ENCODE measurements around the gene S100A14. TPM values are rescaled to one million over a fixed set of nuclear protein-coding genes. Genes with fewer than 3 reads are reported as not detected.

Gene S100A14
- total RNA-seq, 1 experiment from 2014 or later, result 252 TPM

- peaks cover 20% of the 10 kb centered on the region for H3K79me2 ChIP-seq (ENCODE audit: insufficient read depth, low read length)
- H3K9ac ChIP-seq (ENCODE audit: low read length), result no peak overlapping the region
- no peak overlapping the region; the same call in 1 of the 2 replicates for H3K27ac ChIP-seq (ENCODE audit: low read depth, low read length)
- ATAC-seq, result no peak
- TF ChIP-seq EZH2 (IDR thresholded peaks at IDR 0.05) (no peak), CTCF (IDR thresholded peaks at IDR 0.05 in 2 of 3, conservative IDR thresholded peaks at IDR 0.05 in 1 of 3; ENCODE audit: borderline replicate concordance in 1 of 3, insufficient read depth in 1 of 3, low read depth in 2 of 3, low read length in 2 of 3) (no peak), CEBPB (IDR thresholded peaks at IDR 0.05; ENCODE audit: low read depth) (no peak), EZH2phosphoT487 (IDR thresholded peaks at IDR 0.05; ENCODE audit: borderline replicate concordance) (no peak), JUND (IDR thresholded peaks at IDR 0.05) (no peak), ZFX (IDR thresholded peaks at IDR 0.05) (no peak)
- no peaks in the 10 kb centered on the region for H3K36me3 ChIP-seq (ENCODE audit: control insufficient read depth in 1 of 2, insufficient read depth in 2 of 2, low read length in 2 of 2)
- H3K27me3 ChIP-seq (ENCODE audit: insufficient read depth, low read length), result no peaks in the 10 kb centered on the region
- H3K9me3 ChIP-seq (ENCODE audit: control insufficient read depth in 1 of 2, insufficient read depth in 1 of 2, low read depth in 1 of 2, low read length in 2 of 2), result no peaks in the 10 kb centered on the region
- H3K4me1 ChIP-seq (ENCODE audit: control insufficient read depth in 1 of 2, insufficient read depth in 2 of 2, low read length in 2 of 2), result peaks cover 23 to 42% of the 10 kb centered on the region in 2 experiments
- H3K4me2 ChIP-seq (ENCODE audit: low read length), result no peak overlapping the region
- intact Hi-C loops (cut with micrococcal nuclease), result loop anchor here (5.0 kb wide), 1 partner anchor 277 kb away; no protein-coding TSS in a partner anchor
- no peak for DNase-seq (ENCODE audit: low read depth, low spot score)
- ChIA-PET CTCF (interaction anchor here (1.3 to 5.7 kb wide), 2 partner anchors 14 to 84 kb away, joined by 4 to 76 read pairs; partner anchors contain the start of genes S100A14, S100A16 and S100A4), POLR2A (interaction anchor here (3.4 to 10.5 kb wide), 2 partner anchors 14 to 94 kb away, joined by 23 to 172 read pairs; partner anchors contain the start of genes S100A14, S100A16 and S100A6), RAD21 (ENCODE audit: low non-redundant PET in 1 of 2, low total read pairs in 2 of 2, uncharacterized antibody in 2 of 2, unreplicated experiment in 2 of 2) (no interaction called here)
- H2AFZ ChIP-seq (ENCODE audit: low read depth, low read length, poor library complexity, severe bottlenecking), result no peak overlapping the region
- no TSS peak for BruUV-seq (replicated peaks)
- no peaks in the 10 kb centered on the region for H4K20me1 ChIP-seq (ENCODE audit: insufficient read depth)
- no peak overlapping the region for H3K4me3 ChIP-seq (replicated peaks in 1 of 2; ENCODE audit: low read depth in 1 of 2, low read length in 2 of 2)
- no peaks in the 10 kb centered on the region for H3K9me2 ChIP-seq (ENCODE audit: insufficient read depth)
Measured at GRCh38 chr1:153629343-153629665, 13.2 kb upstream of the S100A14 start.

Measured in HCT116 (cell line).